DND-41 (cell line): ENCODE results near the gene TFEB.

Experiments used
- ATAC-seq: fragments of 200-7000 bp; cut with Tn5 transposase; 3 replicates; pipeline ENCODE4 v1.9.1; 2021; ENCODE audit warnings: low read depth; ENCODE audit not compliant: insufficient read depth
- DNase-seq: peaks from one replicate; pipeline ENCODE4 v3.0.0-alpha.2; 2020
- H2AFZ ChIP-seq: 2 replicates; pipeline ENCODE4 v1.6.0; 2012; ENCODE audit warnings: low read depth, low read length
- H3K27ac ChIP-seq: 2 replicates; pipeline ENCODE4 v1.5.1; 2012; ENCODE audit warnings: low read length, inconsistent platforms
- H3K27me3 ChIP-seq: fragments of 200-600 bp; sonication (generic); 2 replicates; pipeline ENCODE4 v1.6.0; 2012; ENCODE audit warnings: low read length, mild to moderate bottlenecking, inconsistent platforms; ENCODE audit not compliant: insufficient read depth, poor library complexity
- H3K36me3 ChIP-seq: 2 replicates; pipeline ENCODE4 v1.5.1; 2012; ENCODE audit warnings: low read length, inconsistent platforms; ENCODE audit not compliant: insufficient read depth
- H3K4me1 ChIP-seq: 2 replicates; pipeline ENCODE4 v1.5.1; 2012; ENCODE audit warnings: mild to moderate bottlenecking, low read length; ENCODE audit not compliant: insufficient read depth
- H3K4me2 ChIP-seq: 2 replicates; pipeline ENCODE4 v1.6.0; 2012; ENCODE audit warnings: mild to moderate bottlenecking, moderate library complexity, low read length, inconsistent platforms; ENCODE audit not compliant: insufficient read depth
- H3K4me3 ChIP-seq, 2 experiments: fragments of 200-600 bp in 1 of 2; shearing (Covaris generic) in 1 of 2; 2 replicates each; pipeline ENCODE4 v1.5.1; 2012 to 2016; ENCODE audit warnings: inconsistent platforms in 2 of 2, low read length in 2 of 2, mild to moderate bottlenecking in 2 of 2, low read depth in 1 of 2, moderate library complexity in 1 of 2
- H3K79me2 ChIP-seq: 2 replicates; pipeline ENCODE4 v1.6.0; 2012; ENCODE audit warnings: low read length, inconsistent platforms; ENCODE audit not compliant: insufficient read depth
- H3K9ac ChIP-seq: 2 replicates; pipeline ENCODE4 v1.6.0; 2012; ENCODE audit warnings: low read depth, mild to moderate bottlenecking, inconsistent platforms, low read length, moderate library complexity
- H3K9me3 ChIP-seq: 2 replicates; pipeline ENCODE4 v1.5.1; 2012; ENCODE audit warnings: low read length, moderate library complexity, mild to moderate bottlenecking, inconsistent platforms; ENCODE audit not compliant: insufficient read depth, severe bottlenecking
- H4K20me1 ChIP-seq: 2 replicates; pipeline ENCODE4 v1.6.0; 2012; ENCODE audit warnings: low read length; ENCODE audit not compliant: insufficient read depth
- EZH2 ChIP-seq: IDR thresholded peaks from 3 replicates; pipeline ENCODE4 v1.6.1; 2012; ENCODE audit warnings: borderline replicate concordance, low read depth, mild to moderate bottlenecking, moderate library complexity, low read length, inconsistent platforms; ENCODE audit not compliant: severe bottlenecking
- TF ChIP-seq, protein P1 (sequence below): IDR thresholded peaks from 2 replicates; pipeline ENCODE4 v1.5.1; 2012; ENCODE audit warnings: borderline replicate concordance, low read length, moderate library complexity, mild to moderate bottlenecking; ENCODE audit not compliant: poor library complexity, severe bottlenecking; ENCODE audit errors: extremely low read depth

Gene TFEB

DNA sequence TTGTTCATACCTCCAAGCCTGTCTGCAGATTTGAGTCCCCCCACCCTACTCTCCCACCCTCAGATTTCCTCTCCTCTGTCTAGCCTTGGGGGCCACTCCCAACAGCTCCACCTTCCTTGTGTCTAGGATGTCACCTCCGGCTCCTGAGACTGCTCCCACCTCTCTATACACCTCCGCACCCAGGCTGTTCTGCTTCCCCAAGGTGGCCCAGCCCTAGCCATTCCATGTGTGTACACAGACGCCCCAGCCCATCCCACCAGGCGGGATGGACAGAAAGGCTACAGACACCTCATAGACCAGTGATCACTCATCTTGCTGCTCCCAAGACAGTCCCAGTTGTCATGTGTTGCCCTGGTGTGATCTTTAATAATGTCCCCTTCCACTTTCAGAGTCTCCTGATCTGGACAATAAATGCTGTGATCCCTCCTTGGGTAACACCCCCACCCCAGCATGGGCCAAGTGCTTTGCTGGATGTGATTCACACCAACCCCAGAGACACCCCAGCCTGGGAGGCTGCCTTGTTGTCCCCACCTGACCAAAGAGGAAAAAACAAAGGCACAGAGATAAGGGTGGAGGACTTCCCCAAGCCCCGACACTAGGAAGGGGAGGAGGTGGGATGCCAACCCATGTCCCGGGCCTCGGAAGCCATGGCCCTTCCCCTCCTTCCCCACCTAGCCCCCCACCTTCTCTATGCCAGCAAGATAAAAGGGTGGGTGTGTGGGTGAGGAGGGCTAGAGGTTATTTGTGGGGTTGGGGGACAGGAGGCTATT lies 61.0 kb downstream of the TFEB start:
- no peak overlapping the region for H3K4me2 ChIP-seq
- H3K36me3 ChIP-seq: no peaks in the 10 kb centered on the region
- ATAC-seq (no peak), DNase-seq (no peak)
- H3K4me3 ChIP-seq: no peak overlapping the region
- no peaks in the 10 kb centered on the region for H3K4me1 ChIP-seq
- no peak overlapping the region for H3K27ac ChIP-seq
- H3K27me3 ChIP-seq: no peaks in the 10 kb centered on the region
- H4K20me1 ChIP-seq: no peaks in the 10 kb centered on the region
- H3K9me3 ChIP-seq: no peaks in the 10 kb centered on the region
- H3K9ac ChIP-seq: no peak overlapping the region
- H3K79me2 ChIP-seq: no peaks in the 10 kb centered on the region
- TF ChIP-seq EZH2: no peak
- TF ChIP-seq, protein P1, sequence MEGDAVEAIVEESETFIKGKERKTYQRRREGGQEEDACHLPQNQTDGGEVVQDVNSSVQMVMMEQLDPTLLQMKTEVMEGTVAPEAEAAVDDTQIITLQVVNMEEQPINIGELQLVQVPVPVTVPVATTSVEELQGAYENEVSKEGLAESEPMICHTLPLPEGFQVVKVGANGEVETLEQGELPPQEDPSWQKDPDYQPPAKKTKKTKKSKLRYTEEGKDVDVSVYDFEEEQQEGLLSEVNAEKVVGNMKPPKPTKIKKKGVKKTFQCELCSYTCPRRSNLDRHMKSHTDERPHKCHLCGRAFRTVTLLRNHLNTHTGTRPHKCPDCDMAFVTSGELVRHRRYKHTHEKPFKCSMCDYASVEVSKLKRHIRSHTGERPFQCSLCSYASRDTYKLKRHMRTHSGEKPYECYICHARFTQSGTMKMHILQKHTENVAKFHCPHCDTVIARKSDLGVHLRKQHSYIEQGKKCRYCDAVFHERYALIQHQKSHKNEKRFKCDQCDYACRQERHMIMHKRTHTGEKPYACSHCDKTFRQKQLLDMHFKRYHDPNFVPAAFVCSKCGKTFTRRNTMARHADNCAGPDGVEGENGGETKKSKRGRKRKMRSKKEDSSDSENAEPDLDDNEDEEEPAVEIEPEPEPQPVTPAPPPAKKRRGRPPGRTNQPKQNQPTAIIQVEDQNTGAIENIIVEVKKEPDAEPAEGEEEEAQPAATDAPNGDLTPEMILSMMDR: no peak
- H2AFZ ChIP-seq: no peak overlapping the region

DNA sequence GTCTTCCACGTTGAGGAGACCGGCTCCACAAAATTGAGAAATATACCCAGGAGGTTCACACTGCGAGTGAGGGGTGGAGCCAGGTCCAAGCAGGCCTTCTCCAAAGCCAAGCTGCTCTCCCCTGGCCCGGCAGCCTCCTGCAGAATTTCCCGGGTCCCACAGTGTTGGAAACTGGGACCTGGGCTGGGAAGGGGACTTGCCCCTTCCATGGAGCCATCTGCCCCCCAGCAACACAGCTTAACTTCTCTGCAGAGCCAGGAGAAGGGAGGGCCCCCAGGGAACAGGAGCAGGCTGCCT lies 61.8 kb downstream of the TFEB start:
- no peak for ATAC-seq
- DNase-seq: no peak
- no peaks in the 10 kb centered on the region for H4K20me1 ChIP-seq
- no peaks in the 10 kb centered on the region for H3K4me1 ChIP-seq
- no peak overlapping the region for H3K27ac ChIP-seq
- H3K79me2 ChIP-seq: no peaks in the 10 kb centered on the region
- H3K4me3 ChIP-seq: no peak overlapping the region
- no peak overlapping the region for H3K9ac ChIP-seq
- TF ChIP-seq, protein P1: no peak
- no peak for TF ChIP-seq EZH2
- H3K4me2 ChIP-seq: no peak overlapping the region
- no peak overlapping the region for H2AFZ ChIP-seq
- H3K9me3 ChIP-seq: no peaks in the 10 kb centered on the region
- no peaks in the 10 kb centered on the region for H3K36me3 ChIP-seq
- H3K27me3 ChIP-seq: no peaks in the 10 kb centered on the region

DNA sequence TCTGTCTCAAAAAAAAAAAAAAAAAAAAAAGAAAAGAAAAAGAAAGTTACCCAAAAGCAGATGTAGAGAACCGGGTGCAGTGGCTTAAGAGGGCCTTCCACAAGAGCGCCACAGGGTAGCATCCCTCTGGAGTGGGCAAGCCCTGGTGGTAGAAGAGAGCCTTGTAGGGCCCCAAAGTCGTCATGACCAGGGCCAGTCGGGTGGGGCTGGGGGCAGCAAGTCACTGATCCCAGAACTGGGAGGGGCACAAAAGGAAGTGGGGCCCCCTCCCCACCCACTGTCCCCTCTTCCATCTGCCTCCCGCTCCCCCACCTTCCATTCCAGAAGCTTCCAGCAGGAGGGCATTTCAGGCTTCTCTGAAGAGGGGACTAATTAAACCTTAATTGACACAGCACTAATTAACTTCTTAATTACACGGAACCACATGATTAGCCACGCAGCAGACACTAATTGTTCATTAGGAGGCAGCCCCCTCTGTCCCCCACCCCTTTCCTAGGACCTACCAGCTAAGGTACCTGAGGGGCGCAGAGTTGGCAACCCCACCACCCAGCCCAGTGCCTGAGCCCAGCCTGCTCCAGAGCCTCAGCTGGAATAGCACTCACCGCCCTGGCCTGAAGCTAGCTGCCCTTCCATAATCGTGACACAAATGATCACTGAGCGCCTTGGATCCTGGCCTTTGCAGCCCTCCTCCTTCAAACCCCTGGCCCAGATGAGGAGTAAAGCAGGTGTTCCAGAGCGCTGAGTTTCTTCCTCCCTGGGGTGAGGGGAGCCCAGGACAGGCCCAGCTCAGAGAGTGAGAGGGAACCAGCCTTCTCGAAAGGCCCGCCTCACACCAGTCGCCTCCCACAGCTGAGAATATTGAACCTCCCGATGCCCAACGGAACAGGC lies 62.3 kb downstream of the TFEB start:
- H3K9ac ChIP-seq: no peak overlapping the region
- H4K20me1 ChIP-seq: no peaks in the 10 kb centered on the region
- no peaks in the 10 kb centered on the region for H3K9me3 ChIP-seq
- DNase-seq (no peak), ATAC-seq (no peak; the same call in 2 of the 3 replicates)
- H3K4me2 ChIP-seq: no peak overlapping the region
- no peak overlapping the region for H3K27ac ChIP-seq
- no peak overlapping the region for H2AFZ ChIP-seq
- no peaks in the 10 kb centered on the region for H3K4me1 ChIP-seq
- no peaks in the 10 kb centered on the region for H3K79me2 ChIP-seq
- no peak for TF ChIP-seq EZH2
- TF ChIP-seq, protein P1: no peak
- H3K36me3 ChIP-seq: no peaks in the 10 kb centered on the region
- H3K4me3 ChIP-seq: no peak overlapping the region
- no peaks in the 10 kb centered on the region for H3K27me3 ChIP-seq
